Stimulated activated memory B cell treated with anti-CD40 and anti-IgM and Interleukin-4, amounts not matched to agents 10 μg/mL and 1 μg/mL and 100 μg/mL, for 72 hours (primary cell): ENCODE results near the gene PCBD2.

ENCODE experiments used
- ATAC-seq: fragments of 150-1000 bp; cut with Tn5 transposase; 2 replicates; pipeline ENCODE4 v1.10.0; 2021
- H3K27ac Mint-ChIP-seq: one replicate; pipeline ENCODE4 v1.8.0; 2022; ENCODE audit warnings: mild to moderate bottlenecking, mixed read lengths
- H3K27me3 Mint-ChIP-seq: one replicate; pipeline ENCODE4 v1.8.0; 2022; ENCODE audit warnings: mixed read lengths
- H3K36me3 Mint-ChIP-seq: one replicate; pipeline ENCODE4 v1.8.0; 2022; ENCODE audit warnings: mixed read lengths
- H3K4me1 Mint-ChIP-seq: one replicate; pipeline ENCODE4 v1.8.0; 2022; ENCODE audit warnings: mixed read lengths
- H3K4me3 Mint-ChIP-seq: one replicate; pipeline ENCODE4 v1.8.0; 2022; ENCODE audit warnings: mild to moderate bottlenecking, moderate library complexity, mixed read lengths
- H3K9me3 Mint-ChIP-seq: one replicate; pipeline ENCODE4 v1.8.0; 2022; ENCODE audit warnings: mixed read lengths

Gene PCBD2

DNA sequence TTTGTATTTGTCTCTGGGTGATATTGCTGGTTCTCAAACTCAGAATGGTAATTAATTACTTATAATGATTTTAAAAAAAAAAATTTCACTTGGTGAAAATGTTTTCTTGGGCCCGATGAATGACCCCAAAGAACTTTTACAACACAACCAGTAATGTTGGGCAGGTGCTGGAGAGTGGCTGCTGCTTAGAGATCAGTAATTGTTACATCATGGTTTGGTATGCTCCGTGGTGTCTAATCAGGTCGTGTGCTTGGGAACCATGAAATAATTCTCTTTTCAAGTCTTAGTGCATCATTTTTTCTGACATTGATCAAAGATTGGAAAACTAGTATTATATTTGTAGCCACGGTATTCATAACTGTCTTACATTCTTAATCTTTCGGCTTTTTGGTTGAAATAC, 29.3 kb downstream of the PCBD2 start:
- ATAC-seq: no peak
- Mint-ChIP-seq H3K36me3 (peaks cover 28% of the 10 kb centered on the region), H3K9me3 (no peaks in the 10 kb centered on the region), H3K27ac (no peak overlapping the region), H3K27me3 (no peaks in the 10 kb centered on the region), H3K4me1 (peaks cover 8% of the 10 kb centered on the region), H3K4me3 (no peak overlapping the region)

DNA sequence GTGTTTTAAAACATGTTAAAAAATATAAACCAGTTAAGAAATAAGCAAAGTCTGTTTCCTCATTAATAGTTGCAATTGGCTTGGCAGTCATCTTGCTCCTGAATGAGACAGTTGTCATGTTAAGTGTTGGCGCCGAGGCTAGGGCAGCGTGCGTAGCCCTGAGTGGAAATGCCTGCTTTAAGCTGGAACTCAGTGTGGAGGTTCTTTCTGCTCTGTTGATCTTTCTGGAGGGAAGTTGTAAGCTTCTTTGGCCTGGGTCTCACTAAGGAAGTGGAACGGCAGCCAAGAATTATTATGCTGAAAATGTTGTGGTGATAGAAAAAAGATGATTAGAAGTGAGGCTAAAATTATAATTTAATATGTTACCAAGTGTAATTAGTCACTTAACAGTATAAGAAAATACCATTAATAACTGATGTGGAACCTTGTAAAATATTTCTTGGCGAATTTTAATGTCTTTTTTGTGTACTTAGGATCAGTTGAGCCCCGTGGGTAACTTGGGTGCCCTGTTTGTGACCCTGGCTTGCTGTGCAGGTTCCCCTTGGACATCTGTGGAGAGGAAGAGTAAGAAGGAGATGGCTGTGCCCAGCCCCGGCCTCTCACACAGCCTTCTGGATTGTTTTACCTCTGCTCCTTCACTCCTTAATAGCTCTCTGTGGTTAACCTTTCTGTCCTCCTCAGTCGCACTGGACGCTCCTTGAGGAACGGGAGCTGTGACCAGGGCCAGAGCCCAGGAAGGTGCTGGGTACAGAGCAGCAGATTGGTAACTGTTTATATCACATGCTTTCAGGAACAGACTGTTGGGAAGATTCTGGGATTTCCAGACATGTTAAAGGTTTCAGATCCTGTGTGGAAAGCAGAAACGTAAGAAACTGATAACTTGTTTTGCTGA, 31.0 kb downstream of the PCBD2 start:
- Mint-ChIP-seq H3K27ac (no peak overlapping the region), H3K36me3 (peaks cover 22% of the 10 kb centered on the region), H3K9me3 (no peaks in the 10 kb centered on the region)

GRCh38 chr5:134937526-134937925, 32.6 kb downstream of the PCBD2 start:
- ATAC-seq: no peak
- no peak overlapping the region for H3K4me3 Mint-ChIP-seq
- H3K27ac Mint-ChIP-seq: no peak overlapping the region
- H3K36me3 Mint-ChIP-seq: peaks cover 27% of the 10 kb centered on the region
- H3K27me3 Mint-ChIP-seq: no peaks in the 10 kb centered on the region
- peaks cover 8% of the 10 kb centered on the region for H3K4me1 Mint-ChIP-seq
- no peaks in the 10 kb centered on the region for H3K9me3 Mint-ChIP-seq

More for the DNA sequence above, 31.0 kb downstream of the PCBD2 start:
- no peaks in the 10 kb centered on the region for H3K27me3 Mint-ChIP-seq
- ATAC-seq: no peak
- H3K4me1 Mint-ChIP-seq: peaks cover 8% of the 10 kb centered on the region
- no peak overlapping the region for H3K4me3 Mint-ChIP-seq

DNA sequence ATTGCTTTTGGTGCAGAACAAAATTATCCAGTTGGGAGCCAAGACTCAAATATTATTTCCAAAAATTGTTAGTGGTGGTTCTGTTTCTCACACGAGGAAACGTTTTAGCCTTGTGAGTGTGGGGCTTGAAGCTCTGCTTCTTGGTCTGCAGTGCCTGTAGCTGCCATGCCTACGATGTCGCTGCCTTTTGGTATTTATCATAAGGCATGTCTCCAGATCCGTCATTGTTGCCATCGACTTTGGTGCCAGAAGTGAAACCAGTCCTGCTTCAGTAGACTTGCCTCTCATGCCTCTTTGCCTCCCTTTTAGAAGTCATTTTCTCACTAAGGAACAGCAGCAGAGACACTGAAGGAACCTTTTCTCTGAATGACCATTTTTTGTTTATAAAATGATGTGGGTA, 33.1 kb downstream of the PCBD2 start:
- Mint-ChIP-seq H3K9me3 (no peaks in the 10 kb centered on the region), H3K4me1 (peaks cover 8% of the 10 kb centered on the region), H3K36me3 (peaks cover 27% of the 10 kb centered on the region), H3K4me3 (no peak overlapping the region), H3K27ac (no peak overlapping the region), H3K27me3 (no peaks in the 10 kb centered on the region)
- no peak for ATAC-seq

DNA sequence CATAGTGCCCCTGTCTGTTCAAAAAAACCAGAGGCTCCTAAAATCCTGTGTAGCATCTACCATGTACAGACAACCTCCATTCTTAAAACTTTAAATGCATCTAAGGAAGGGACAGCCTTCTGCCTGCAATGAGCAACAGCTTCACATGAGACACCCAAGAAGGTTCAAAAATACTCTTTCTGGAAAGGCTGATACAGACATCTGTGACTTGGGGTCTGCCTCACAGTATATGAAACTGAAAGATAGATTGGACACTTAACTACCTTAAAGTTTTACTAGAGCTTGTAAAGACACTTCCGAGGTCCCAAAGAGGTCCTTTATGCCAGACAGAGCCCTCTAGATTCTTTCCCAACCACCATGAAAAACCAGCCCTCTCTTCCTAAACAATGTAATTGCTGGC, 34.6 kb downstream of the PCBD2 start:
- Mint-ChIP-seq H3K9me3 (no peaks in the 10 kb centered on the region), H3K27me3 (no peaks in the 10 kb centered on the region), H3K4me3 (no peak overlapping the region), H3K36me3 (peaks cover 27% of the 10 kb centered on the region), H3K4me1 (peaks cover 8% of the 10 kb centered on the region), H3K27ac (no peak overlapping the region)
- no peak for ATAC-seq

GRCh38 chr5:134943547-134943946, 38.6 kb downstream of the PCBD2 start:
- Mint-ChIP-seq H3K9me3 (no peaks in the 10 kb centered on the region), H3K4me3 (no peak overlapping the region), H3K4me1 (no peaks in the 10 kb centered on the region), H3K27ac (no peak overlapping the region), H3K36me3 (peaks cover 6% of the 10 kb centered on the region), H3K27me3 (no peaks in the 10 kb centered on the region)
- ATAC-seq: no peak

DNA sequence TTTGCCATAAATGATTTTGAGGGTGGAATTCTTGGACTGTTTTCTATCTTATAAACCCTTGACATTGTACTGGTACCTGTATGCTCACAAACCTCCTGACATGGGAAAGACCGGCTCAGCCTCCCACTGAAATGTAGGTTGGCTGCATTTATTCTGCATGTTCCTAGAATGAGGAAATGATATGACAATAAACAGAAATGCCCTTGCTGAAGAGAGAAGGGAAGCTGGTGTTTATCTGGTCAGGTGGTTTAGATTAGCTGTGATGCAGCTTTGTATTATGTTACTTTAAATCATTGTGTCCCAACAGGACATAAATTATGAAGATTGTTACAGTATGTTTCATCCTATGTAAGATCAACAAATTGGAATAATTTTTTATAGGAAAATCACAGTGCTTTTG, 39.7 kb downstream of the PCBD2 start:
- H3K4me1 Mint-ChIP-seq: no peaks in the 10 kb centered on the region
- no peaks in the 10 kb centered on the region for H3K27me3 Mint-ChIP-seq
- no peak for ATAC-seq
- H3K9me3 Mint-ChIP-seq: no peaks in the 10 kb centered on the region
- H3K27ac Mint-ChIP-seq: no peak overlapping the region
- H3K4me3 Mint-ChIP-seq: no peak overlapping the region
- peaks cover 6% of the 10 kb centered on the region for H3K36me3 Mint-ChIP-seq

DNA sequence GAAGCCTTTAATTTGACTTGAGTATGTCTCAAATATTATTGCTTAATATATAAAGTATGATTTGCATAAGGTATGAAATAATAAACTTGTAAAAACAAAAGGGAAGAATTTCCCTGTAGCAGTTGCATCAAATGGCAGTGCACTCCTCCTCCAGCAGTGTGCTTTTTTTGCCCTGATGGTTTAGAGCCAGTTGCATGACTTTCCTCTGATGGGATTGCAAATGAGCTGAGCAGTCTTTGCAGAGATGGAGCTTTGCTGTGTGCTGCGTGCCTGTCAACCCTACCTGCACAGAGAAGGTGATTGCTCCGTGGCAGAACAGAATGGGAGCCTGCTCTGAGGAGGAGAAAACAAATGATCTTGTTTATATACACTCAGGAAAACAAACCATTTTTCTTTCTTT, 40.1 kb downstream of the PCBD2 start:
- H3K4me3 Mint-ChIP-seq: no peak overlapping the region
- no peaks in the 10 kb centered on the region for H3K9me3 Mint-ChIP-seq
- H3K36me3 Mint-ChIP-seq: peaks cover 6% of the 10 kb centered on the region
- no peaks in the 10 kb centered on the region for H3K27me3 Mint-ChIP-seq
- H3K4me1 Mint-ChIP-seq: no peaks in the 10 kb centered on the region
- ATAC-seq: no peak
- H3K27ac Mint-ChIP-seq: no peak overlapping the region

DNA sequence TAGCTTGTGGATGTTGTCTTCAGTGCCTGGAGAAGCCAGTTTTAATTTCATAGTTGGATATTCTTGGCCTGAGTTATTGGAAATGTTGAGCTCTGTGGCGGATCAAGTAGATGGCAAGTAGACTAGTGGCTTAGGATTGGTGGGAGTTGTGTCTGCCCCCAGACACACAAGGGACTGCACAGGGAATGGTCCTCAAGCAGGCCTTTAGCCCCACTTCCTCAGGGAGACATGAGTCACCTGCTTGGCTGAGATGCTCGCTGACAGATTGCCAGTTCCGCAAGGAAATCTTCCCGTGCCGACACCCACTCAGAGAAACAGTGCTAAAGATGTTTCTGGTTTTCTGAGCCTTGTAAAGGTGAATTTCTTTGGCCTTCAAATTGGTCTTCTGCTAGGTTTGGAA, 44.0 kb downstream of the PCBD2 start:
- no peaks in the 10 kb centered on the region for H3K4me1 Mint-ChIP-seq
- no peak overlapping the region for H3K4me3 Mint-ChIP-seq
- no peaks in the 10 kb centered on the region for H3K27me3 Mint-ChIP-seq
- ATAC-seq: no peak
- no peaks in the 10 kb centered on the region for H3K36me3 Mint-ChIP-seq
- H3K9me3 Mint-ChIP-seq: peaks cover 2% of the 10 kb centered on the region
- no peak overlapping the region for H3K27ac Mint-ChIP-seq

- Mint-ChIP-seq H3K4me3 (no peak overlapping the region), H3K36me3 (peaks cover 4% of the 10 kb centered on the region), H3K9me3 (peaks cover 4% of the 10 kb centered on the region), H3K27me3 (no peaks in the 10 kb centered on the region), H3K27ac (no peak overlapping the region), H3K4me1 (no peaks in the 10 kb centered on the region)
- ATAC-seq: no peak
Measured at GRCh38 chr5:134949316-134949715, 44.4 kb downstream of the PCBD2 start.

- no peak overlapping the region for H3K27ac Mint-ChIP-seq
- peaks cover 26% of the 10 kb centered on the region for H3K36me3 Mint-ChIP-seq
- H3K27me3 Mint-ChIP-seq: no peaks in the 10 kb centered on the region
- no peak for ATAC-seq
- H3K4me3 Mint-ChIP-seq: no peak overlapping the region
- H3K4me1 Mint-ChIP-seq: no peaks in the 10 kb centered on the region
- H3K9me3 Mint-ChIP-seq: peaks cover 8% of the 10 kb centered on the region
Measured at GRCh38 chr5:134957920-134958608, 53.1 kb downstream of the PCBD2 start.

DNA sequence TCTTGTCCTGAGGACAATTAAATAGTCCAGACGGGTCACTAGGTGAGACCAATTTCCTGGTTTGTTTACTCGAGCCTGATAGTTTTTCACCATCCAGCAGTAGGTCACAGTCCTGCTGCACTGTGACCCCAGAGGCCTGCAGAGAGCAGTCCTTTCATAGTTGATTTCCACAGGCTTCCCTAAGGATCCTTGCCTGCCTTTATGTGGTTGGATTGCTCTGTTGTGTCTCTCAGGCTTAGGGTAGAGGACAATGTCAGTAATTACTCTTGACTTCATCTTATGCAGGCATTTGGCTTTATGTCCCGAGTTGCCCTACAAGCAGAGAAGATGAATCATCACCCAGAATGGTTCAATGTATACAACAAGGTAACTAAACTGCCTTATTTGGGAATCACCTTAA, 53.8 kb downstream of the PCBD2 start:
- H3K4me3 Mint-ChIP-seq: no peak overlapping the region
- H3K9me3 Mint-ChIP-seq: peaks cover 6% of the 10 kb centered on the region
- H3K27ac Mint-ChIP-seq: no peak overlapping the region
- peaks cover 28% of the 10 kb centered on the region for H3K36me3 Mint-ChIP-seq
- H3K4me1 Mint-ChIP-seq: no peaks in the 10 kb centered on the region
- ATAC-seq: no peak
- H3K27me3 Mint-ChIP-seq: no peaks in the 10 kb centered on the region

GRCh38 chr5:134963098-134963497, 58.2 kb downstream of the PCBD2 start:
- Mint-ChIP-seq H3K4me3 (no peak overlapping the region), H3K27me3 (no peaks in the 10 kb centered on the region), H3K4me1 (no peaks in the 10 kb centered on the region), H3K27ac (no peak overlapping the region), H3K36me3 (peaks cover 38% of the 10 kb centered on the region), H3K9me3 (no peaks in the 10 kb centered on the region)
- ATAC-seq: no peak

DNA sequence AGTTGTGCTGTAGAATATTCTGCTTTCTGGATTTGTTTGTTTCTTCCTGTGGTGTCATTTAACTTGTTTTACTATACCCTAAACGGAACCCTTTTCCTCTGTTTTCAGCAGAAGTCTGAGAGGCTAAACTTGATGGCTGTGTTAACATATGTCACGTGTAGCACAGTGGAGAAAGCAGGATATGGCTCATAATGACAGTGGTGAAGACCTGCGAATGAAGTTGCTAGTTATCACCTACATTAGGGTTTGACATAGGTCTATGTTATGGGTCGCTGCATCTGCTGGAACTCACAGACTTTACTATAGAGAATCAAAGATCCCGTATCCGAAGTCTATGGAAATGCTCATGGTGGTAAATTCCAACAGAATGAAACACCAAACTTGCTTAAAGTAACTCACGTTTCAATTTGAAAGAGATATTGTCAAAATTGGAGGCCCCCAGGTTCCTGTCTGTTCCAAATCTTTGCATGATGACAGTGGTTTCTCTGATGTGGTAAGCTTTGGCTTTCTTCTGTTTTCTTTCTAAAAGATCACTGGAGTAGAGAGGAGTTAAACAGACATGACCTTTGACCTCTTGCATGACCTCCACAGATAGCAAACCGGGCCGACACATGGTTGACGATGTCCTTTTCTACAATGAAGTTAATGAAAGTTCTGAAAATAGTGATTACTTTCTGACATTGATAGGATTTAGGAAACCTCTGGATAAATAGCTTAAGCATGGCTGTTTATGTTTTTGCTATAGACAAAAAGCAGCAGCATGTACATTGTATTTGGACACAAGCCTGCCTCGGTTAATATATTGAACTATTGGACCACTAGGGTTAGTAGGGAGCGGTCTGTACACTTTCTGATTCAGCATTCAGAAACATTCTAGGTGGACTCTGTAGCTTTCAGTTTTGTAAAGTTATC, 59.7 kb downstream of the PCBD2 start:
- Mint-ChIP-seq H3K4me3 (no peak overlapping the region), H3K27me3 (no peaks in the 10 kb centered on the region), H3K9me3 (no peaks in the 10 kb centered on the region), H3K27ac (no peak overlapping the region), H3K4me1 (no peaks in the 10 kb centered on the region), H3K36me3 (peaks cover 43% of the 10 kb centered on the region)
- no peak for ATAC-seq

DNA sequence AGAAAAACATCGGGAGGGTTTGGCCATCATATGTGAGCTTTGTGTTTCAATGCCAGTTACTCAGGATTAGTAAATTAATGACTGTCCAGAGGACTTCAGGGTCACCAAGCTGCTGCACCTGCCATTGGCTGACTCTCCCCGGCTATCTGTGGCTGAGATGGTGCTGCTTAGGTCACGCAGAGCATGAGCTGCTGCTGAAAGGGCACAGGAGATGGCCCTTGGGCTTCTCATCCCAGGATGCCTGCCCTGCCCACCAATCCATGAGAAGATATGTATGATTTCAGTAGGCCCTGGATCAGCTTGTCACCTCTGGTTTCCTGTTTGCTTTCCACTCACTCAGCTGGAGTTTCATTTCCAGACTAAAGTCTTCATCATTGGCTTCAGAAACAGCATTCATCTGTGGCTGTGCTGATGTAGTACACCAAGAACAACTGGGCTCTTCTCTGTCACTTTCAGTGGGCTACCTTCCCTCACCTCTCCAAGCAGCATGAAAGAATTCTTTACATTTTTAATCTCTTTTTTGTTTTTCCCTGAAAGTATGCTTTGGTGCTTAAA, 60.4 kb downstream of the PCBD2 start:
- no peak overlapping the region for H3K4me3 Mint-ChIP-seq
- no peaks in the 10 kb centered on the region for H3K9me3 Mint-ChIP-seq
- H3K27ac Mint-ChIP-seq: no peak overlapping the region
- H3K36me3 Mint-ChIP-seq: peaks cover 44% of the 10 kb centered on the region
- ATAC-seq: no peak
- H3K4me1 Mint-ChIP-seq: no peaks in the 10 kb centered on the region
- no peaks in the 10 kb centered on the region for H3K27me3 Mint-ChIP-seq
